Stimulated activated CD4-positive, alpha-beta T cell treated with anti-CD3 and anti-CD28 coated beads, Interleukin-12 subunit alpha, Interleukin-12 subunit beta, amount 100 ng/mL, for 24 hours (primary cell): ENCODE data around the gene VPS37C.
"Not testable (repeated sequence)": the region's sequence is repeated elsewhere in the genome, so short reads cannot be mapped to it uniquely, and the experiment has no call there.

Source experiments
- DNase-seq, 2 experiments: peaks; one replicate each; pipeline ENCODE4 v3.0.0-alpha.2; 2020; ENCODE audit warnings: low read depth in 2 of 2

VPS37C gene

GRCh38 chr11:61161190-61162091, at the start of gene VPS37C:
TSS of gene VPS37C (minus strand) at chr11:61161426. CDS start at chr11:61138829, 22,597 bp downstream.
- peak; percentile 83 to 89 for DNase-seq

GRCh38 chr11:61210629-61211028, 49.4 kb upstream of the VPS37C start:
- not testable (repeated sequence) for DNase-seq

GRCh38 chr11:61207636-61208310, 46.5 kb upstream of the VPS37C start:
- DNase-seq = not testable (repeated sequence)

GRCh38 chr11:61204502-61205059, 43.4 kb upstream of the VPS37C start:
- DNase-seq = not testable (repeated sequence)

- not testable (repeated sequence) for DNase-seq
These were observed 42.6 kb upstream of the VPS37C start for GRCh38 chr11:61203873-61204272.

- not testable (repeated sequence) for DNase-seq
These were observed 41.9 kb upstream of the VPS37C start, which contains the start of gene PGA3 for GRCh38 chr11:61202950-61203746. TSS of gene PGA3 (plus strand) at chr11:61203515. CDS start at chr11:61203565, 50 bp downstream.

GRCh38 chr11:61201476-61201875, 40.2 kb upstream of the VPS37C start:
- DNase-seq = no peak

GRCh38 chr11:61198948-61199523, 37.8 kb upstream of the VPS37C start:
- no peak for DNase-seq

- no peak for DNase-seq
These were observed 37.1 kb upstream of the VPS37C start for GRCh38 chr11:61198361-61198760.

GRCh38 chr11:61195719-61196118, 34.5 kb upstream of the VPS37C start:
- DNase-seq = no peak

GRCh38 chr11:61194981-61195695, 33.9 kb upstream of the VPS37C start:
- DNase-seq = no peak

GRCh38 chr11:61194169-61194671, 33.0 kb upstream of the VPS37C start:
- DNase-seq = no peak

- DNase-seq = no peak
These were observed 32.4 kb upstream of the VPS37C start for GRCh38 chr11:61193596-61193995.

GRCh38 chr11:61189933-61190332, 28.7 kb upstream of the VPS37C start:
- DNase-seq = no peak

GRCh38 chr11:61187505-61188130, 26.4 kb upstream of the VPS37C start:
- DNase-seq = peak; percentile 50 to 79

GRCh38 chr11:61186504-61186903, 25.3 kb upstream of the VPS37C start:
- no peak for DNase-seq

- no peak for DNase-seq
These were observed 22.4 kb upstream of the VPS37C start for GRCh38 chr11:61183645-61184044.

GRCh38 chr11:61181489-61181888, 20.3 kb upstream of the VPS37C start:
- DNase-seq = no peak

GRCh38 chr11:61180205-61180604, 19.0 kb upstream of the VPS37C start:
- DNase-seq = not testable (repeated sequence)

- DNase-seq = no peak
These were observed 15.2 kb upstream of the VPS37C start for GRCh38 chr11:61176446-61176845.
